GM12891 (cell line): ENCODE data around the gene PDCD1.
"Not testable (repeated sequence)": the region's sequence is repeated elsewhere in the genome, so short reads cannot be mapped to it uniquely, and the experiment has no call there.

Experiments
- PAX5 ChIP-seq: IDR thresholded peaks from 2 replicates; pipeline ENCODE4 v1.6.1; 2011; ENCODE audit warnings: low read length, moderate library complexity, mild to moderate bottlenecking; ENCODE audit not compliant: insufficient read depth, severe bottlenecking
- POLR2A ChIP-seq: IDR thresholded peaks from 2 replicates; pipeline ENCODE4 v1.6.1; 2011; ENCODE audit warnings: low read depth, low read length, control low read depth
- POLR2AphosphoS5 ChIP-seq: IDR thresholded peaks from 2 replicates; pipeline ENCODE4 v1.6.1; 2011; ENCODE audit warnings: low read depth, low read length, control low read depth
- TAF1 ChIP-seq: IDR thresholded peaks from 2 replicates; pipeline ENCODE4 v1.6.1; 2011; ENCODE audit warnings: low read depth, low read length, control low read depth

- not testable (repeated sequence) for TF ChIP-seq POLR2AphosphoS5, POLR2A, TAF1, PAX5
These were observed 34.9 kb downstream of the PDCD1 start for GRCh38 chr2:241823531-241824437.
